AG04449 (cell line): Measurements from ENCODE around the gene AP1G1.

Experiments used
- CTCF ChIA-PET: fragments of 350-600 bp; formaldehyde crosslinking; extraction: SDS; loops from one replicate; lab custom pipeline; 2021; ENCODE audit warnings: antibody characterized with exemption; lab: Yijun Ruan, JAX
- POLR2A ChIA-PET: fragments of 400-600, 350-600 bp; formaldehyde crosslinking; extraction: SDS; loops from one replicate; lab custom pipeline; 2020; ENCODE audit warnings: antibody characterized with exemption, inconsistent platforms; lab: Yijun Ruan, JAX
- DNase-seq: peaks from one replicate; pipeline ENCODE4 v3.0.0-alpha.2; 2010; ENCODE audit warnings: low read depth, low spot score
- H3K4me3 ChIP-seq: 2 replicates; pipeline ENCODE4 v1.5.1; 2011; ENCODE audit warnings: low read depth, mild to moderate bottlenecking, control low read depth, low read length
- TF ChIP-seq, protein P1 (sequence below): IDR thresholded peaks from one replicate; pipeline ENCODE4 v1.5.1; 2011; ENCODE audit warnings: mild to moderate bottlenecking, moderate library complexity, low read length, control low read depth, inconsistent platforms; ENCODE audit not compliant: insufficient read depth; ENCODE audit errors: missing control alignments

Gene AP1G1

DNA sequence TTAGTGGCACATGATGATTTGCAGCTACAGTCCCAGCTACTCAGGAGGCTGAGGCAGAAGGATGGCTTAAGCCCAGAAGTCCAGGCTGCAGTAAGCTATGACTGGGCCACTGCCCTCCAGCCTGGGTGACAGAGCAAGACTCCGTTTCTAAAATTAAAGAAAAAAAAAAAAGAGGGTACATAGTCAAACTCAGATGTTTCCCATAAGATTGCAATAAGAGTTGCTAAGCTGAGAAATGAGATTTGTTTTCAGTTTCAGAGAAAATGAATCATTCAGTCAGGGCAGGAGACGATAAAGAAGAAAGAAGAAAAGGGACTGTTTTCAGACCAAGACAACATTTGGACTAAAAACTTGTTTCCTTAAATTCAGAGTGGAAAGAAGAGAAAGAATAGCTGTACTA lies 54.0 kb downstream of the AP1G1 start:
- no peak overlapping the region for H3K4me3 ChIP-seq
- TF ChIP-seq, protein P1, sequence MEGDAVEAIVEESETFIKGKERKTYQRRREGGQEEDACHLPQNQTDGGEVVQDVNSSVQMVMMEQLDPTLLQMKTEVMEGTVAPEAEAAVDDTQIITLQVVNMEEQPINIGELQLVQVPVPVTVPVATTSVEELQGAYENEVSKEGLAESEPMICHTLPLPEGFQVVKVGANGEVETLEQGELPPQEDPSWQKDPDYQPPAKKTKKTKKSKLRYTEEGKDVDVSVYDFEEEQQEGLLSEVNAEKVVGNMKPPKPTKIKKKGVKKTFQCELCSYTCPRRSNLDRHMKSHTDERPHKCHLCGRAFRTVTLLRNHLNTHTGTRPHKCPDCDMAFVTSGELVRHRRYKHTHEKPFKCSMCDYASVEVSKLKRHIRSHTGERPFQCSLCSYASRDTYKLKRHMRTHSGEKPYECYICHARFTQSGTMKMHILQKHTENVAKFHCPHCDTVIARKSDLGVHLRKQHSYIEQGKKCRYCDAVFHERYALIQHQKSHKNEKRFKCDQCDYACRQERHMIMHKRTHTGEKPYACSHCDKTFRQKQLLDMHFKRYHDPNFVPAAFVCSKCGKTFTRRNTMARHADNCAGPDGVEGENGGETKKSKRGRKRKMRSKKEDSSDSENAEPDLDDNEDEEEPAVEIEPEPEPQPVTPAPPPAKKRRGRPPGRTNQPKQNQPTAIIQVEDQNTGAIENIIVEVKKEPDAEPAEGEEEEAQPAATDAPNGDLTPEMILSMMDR = no peak
- POLR2A ChIA-PET = interaction anchor here (0.6 kb wide), 1 partner anchor 233 kb away, joined by 3 read pairs; no protein-coding TSS in a partner anchor
- no peak for DNase-seq
- CTCF ChIA-PET = interaction anchor here (0.8 to 1.4 kb wide), 3 partner anchors 14 to 129 kb away, joined by 3 to 5 read pairs (median 4); partner anchors contain the start of gene ZNF821

DNA sequence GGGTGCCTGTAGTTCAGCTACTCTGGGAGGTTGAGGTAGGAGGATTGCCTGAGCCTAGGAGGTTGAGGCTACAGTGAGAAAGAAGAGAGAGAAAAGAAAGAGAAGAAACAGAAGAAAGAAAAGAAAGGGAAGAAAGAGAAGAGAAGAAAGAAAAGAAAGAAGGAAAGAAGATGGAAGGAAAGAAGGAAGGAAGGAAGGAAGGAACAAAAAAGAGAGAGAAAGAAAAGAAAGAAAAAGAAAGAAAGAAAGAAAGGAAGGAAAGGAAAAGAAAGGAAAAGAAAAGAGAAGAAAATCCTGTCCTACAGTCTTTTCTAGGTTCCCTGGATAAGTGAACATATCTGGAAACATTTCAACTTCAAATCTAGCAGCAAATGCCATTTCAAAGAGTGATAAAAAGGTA lies 54.5 kb downstream of the AP1G1 start:
- POLR2A ChIA-PET = interaction anchor here (0.6 kb wide), 1 partner anchor 232 kb away, joined by 3 read pairs; no protein-coding TSS in a partner anchor
- CTCF ChIA-PET = interaction anchor here (1.0 to 1.4 kb wide), 3 partner anchors 16 to 127 kb away, joined by 3 to 4 read pairs (median 3); no protein-coding TSS in a partner anchor
- no peak for DNase-seq

DNA sequence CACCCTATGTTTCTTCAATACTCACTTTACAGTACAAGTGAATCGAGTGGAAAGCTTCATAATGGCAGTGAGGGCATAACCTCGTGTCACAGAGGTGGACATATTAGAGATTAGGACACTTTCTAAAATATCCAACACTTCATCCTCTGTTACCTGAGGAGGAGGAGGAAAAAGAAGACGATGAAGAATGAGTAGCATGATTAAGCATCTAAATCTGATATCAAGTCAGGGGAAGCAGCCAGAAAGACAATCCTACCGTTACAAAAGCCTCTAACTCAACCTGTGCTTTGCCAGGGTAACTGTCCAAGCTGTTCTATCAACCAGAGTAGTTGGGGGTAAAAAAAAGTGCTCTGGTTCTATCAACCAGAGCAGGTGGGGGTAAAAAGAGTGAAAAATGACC lies 60.4 kb downstream of the AP1G1 start:
- ChIA-PET POLR2A (no interaction called here), CTCF (interaction anchor here (0.8 to 1.8 kb wide), 4 partner anchors 9 to 135 kb away, joined by 3 to 4 read pairs (median 3); no protein-coding TSS in a partner anchor)
- H3K4me3 ChIP-seq = no peak overlapping the region
- TF ChIP-seq, protein P1 = no peak
- no peak for DNase-seq

More for the DNA sequence above, 54.5 kb downstream of the AP1G1 start:
- TF ChIP-seq, protein P1 = no peak
- H3K4me3 ChIP-seq = no peak overlapping the region

DNA sequence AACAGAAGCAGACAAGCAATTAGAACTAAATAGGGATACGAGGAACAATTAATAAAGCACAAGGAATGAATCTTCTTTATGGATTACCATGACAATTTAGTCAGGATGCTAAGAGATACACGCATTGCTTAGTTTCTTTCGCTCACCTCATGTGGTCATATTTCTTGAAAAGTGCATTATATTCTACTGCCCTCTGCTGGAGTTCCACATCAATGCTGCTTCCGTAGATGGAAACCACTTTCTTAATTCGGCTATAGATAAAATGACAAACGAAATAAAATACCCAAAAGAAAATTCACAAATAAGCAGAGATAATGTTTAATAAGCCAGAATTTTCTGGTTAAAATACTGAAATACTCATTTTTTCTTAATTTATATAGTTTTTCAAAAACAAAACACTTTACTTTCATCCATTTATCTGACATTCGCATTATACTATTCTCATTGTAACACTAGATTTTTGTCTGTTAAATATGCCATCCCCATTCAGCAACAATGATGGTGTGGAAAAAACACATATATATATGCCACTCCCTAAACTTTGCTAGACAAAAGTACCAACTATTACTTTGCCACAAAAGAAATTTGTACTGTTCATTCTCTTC lies 62.1 kb downstream of the AP1G1 start:
- ChIA-PET CTCF (interaction anchor here (1.3 to 1.8 kb wide), 3 partner anchors 17 to 181 kb away, joined by 3 to 6 read pairs (median 4); no protein-coding TSS in a partner anchor), POLR2A (no interaction called here)
- no peak overlapping the region for H3K4me3 ChIP-seq
- TF ChIP-seq, protein P1 = peak; percentile 52
- no peak for DNase-seq

DNA sequence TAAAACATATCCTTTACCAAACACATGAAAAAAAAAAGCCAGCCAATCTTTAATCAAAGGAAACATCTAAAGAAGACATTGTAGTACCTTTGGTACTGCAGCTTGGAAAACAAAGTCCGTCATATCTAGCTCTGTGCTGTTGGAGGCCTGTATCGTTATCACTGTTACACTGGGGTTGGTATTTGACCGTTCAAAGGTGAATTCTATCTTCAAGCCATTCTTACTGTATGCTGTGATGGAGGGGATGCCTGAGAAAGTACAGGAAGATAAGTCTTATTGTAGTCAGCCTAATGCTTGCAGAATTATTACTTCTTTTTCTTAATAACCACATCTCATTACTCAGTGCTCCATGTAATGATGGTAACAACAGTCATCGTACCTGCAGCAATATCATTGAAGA lies 69.8 kb downstream of the AP1G1 start:
- ChIA-PET CTCF (no interaction called here), POLR2A (no interaction called here)
- TF ChIP-seq, protein P1 = no peak
- H3K4me3 ChIP-seq = no peak overlapping the region
- DNase-seq = no peak

DNA sequence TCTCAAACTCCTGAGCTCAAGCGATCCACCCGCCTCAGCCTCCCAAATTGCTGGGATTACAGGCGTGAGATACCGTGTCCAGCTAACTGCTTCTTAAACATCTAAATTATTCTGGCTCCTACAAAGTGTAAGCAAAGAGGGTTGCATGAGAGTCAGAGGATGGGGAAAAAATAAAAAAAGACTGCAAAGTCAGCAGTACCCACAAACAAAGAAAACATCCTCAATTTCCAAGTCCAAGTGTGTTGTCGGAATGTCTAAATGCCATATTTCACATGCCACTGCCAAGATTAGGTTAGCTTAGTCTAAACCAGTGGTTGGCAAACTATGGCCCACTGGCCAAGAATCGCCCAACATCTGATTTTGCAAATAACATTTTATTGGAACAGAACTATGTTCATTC lies 71.1 kb downstream of the AP1G1 start:
- DNase-seq = no peak
- CTCF ChIA-PET = no interaction called here
- H3K4me3 ChIP-seq = no peak overlapping the region
- TF ChIP-seq, protein P1 = no peak
- POLR2A ChIA-PET = no interaction called here
